ENCODE data around the gene S100A7A. TPM values are rescaled to one million over a fixed set of nuclear protein-coding genes. Genes with fewer than 3 reads are reported as not detected.

S100A7A gene
- total RNA-seq, 1 experiment from 2014 or later = not detected

DNA sequence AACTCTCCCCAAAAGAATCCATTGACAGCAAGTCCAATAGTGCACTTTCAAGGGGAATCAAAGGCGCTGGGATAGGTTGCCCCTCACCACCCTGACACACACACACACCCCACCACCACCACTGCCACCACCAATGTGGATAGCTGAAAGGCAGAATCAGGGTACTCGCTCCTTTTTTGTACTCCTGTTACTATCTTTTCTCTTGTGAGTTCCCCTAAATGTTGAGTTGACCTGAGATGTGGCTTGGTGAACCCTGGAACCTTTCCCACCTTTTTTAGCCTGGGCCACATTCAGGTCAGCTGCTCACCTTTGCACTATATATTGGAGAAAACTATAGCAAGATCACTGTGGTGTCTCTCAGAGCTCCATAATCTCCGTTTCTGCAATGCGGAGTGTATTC, 29.3 kb upstream of the S100A7A start:
- ChIA-PET POLR2A (ENCODE audit: unreplicated experiment) (no interaction called here), CTCF (no interaction called here)
- Histone ChIP-seq H3K4me3 (no peak overlapping the region), H4K20me1 (ENCODE audit: insufficient read depth) (no peaks in the 10 kb centered on the region), H3K4me2 (no peak overlapping the region), H3K9me2 (ENCODE audit: insufficient read depth) (no peaks in the 10 kb centered on the region), H3K9me3 (ENCODE audit: insufficient read depth, low read depth) (no peaks in the 10 kb centered on the region; the same call in 1 of the 2 replicates), H3F3A (ENCODE audit: insufficient read depth, low read depth) (peaks cover 6% of the 10 kb centered on the region; the same call in 1 of the 2 replicates), H3K27me3 (ENCODE audit: insufficient read depth, low read depth) (no peaks in the 10 kb centered on the region), H3K4me1 (replicated peaks; ENCODE audit: insufficient read depth) (peaks cover 28% of the 10 kb centered on the region), H3K79me2 (ENCODE audit: low read depth) (no peaks in the 10 kb centered on the region), H3K36me3 (ENCODE audit: low read depth) (no peaks in the 10 kb centered on the region), H3K27ac (no peak overlapping the region), H2AFZ (no peak overlapping the region)
- no peak for DNase-seq
- intact Hi-C loops (cut with micrococcal nuclease; ENCODE audit: unreplicated experiment) = no loop called here
- no TSS peak for BruUV-seq (replicated peaks)
- TF ChIP-seq EZH2 (IDR thresholded peaks at IDR 0.05; ENCODE audit: low read depth) = no peak
- TF ChIP-seq, protein P1, sequence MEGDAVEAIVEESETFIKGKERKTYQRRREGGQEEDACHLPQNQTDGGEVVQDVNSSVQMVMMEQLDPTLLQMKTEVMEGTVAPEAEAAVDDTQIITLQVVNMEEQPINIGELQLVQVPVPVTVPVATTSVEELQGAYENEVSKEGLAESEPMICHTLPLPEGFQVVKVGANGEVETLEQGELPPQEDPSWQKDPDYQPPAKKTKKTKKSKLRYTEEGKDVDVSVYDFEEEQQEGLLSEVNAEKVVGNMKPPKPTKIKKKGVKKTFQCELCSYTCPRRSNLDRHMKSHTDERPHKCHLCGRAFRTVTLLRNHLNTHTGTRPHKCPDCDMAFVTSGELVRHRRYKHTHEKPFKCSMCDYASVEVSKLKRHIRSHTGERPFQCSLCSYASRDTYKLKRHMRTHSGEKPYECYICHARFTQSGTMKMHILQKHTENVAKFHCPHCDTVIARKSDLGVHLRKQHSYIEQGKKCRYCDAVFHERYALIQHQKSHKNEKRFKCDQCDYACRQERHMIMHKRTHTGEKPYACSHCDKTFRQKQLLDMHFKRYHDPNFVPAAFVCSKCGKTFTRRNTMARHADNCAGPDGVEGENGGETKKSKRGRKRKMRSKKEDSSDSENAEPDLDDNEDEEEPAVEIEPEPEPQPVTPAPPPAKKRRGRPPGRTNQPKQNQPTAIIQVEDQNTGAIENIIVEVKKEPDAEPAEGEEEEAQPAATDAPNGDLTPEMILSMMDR (conservative IDR thresholded peaks at IDR 0.05) = no peak

DNA sequence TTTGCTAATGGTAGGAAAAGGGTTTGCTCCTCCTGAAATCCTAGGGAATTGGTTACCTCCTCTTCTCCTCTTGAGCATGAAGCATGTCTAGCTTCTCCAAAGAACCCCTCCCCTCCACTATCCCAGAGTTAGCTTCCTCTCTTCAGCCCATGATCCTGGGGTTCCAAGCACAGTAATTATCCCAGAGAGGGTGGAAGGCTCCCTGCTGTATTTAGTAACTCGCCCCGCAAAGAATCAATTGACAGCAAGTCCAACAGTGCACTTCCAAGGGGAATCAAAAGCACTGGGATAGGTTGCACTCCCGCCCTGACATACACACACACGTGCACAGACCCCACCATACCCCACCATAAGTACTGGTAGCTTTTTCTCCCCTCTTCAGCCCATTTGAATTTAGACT, 28.5 kb upstream of the S100A7A start:
- no peak for DNase-seq
- Histone ChIP-seq H3K4me3 (no peak overlapping the region), H3F3A (ENCODE audit: insufficient read depth, low read depth) (peaks cover 6% of the 10 kb centered on the region; the same call in 1 of the 2 replicates), H3K36me3 (ENCODE audit: low read depth) (no peaks in the 10 kb centered on the region), H3K9me3 (ENCODE audit: insufficient read depth, low read depth) (no peaks in the 10 kb centered on the region; the same call in 1 of the 2 replicates), H3K27ac (no peak overlapping the region), H3K4me2 (no peak overlapping the region), H4K20me1 (ENCODE audit: insufficient read depth) (no peaks in the 10 kb centered on the region), H3K9me2 (ENCODE audit: insufficient read depth) (no peaks in the 10 kb centered on the region), H3K79me2 (ENCODE audit: low read depth) (no peaks in the 10 kb centered on the region), H3K27me3 (ENCODE audit: insufficient read depth, low read depth) (no peaks in the 10 kb centered on the region), H2AFZ (no peak overlapping the region), H3K4me1 (replicated peaks; ENCODE audit: insufficient read depth) (peaks cover 34% of the 10 kb centered on the region)
- ChIA-PET CTCF (no interaction called here), POLR2A (ENCODE audit: unreplicated experiment) (no interaction called here)
- BruUV-seq (replicated peaks) = no TSS peak
- TF ChIP-seq, protein P1 (conservative IDR thresholded peaks at IDR 0.05) = no peak
- TF ChIP-seq EZH2 (IDR thresholded peaks at IDR 0.05; ENCODE audit: low read depth) = no peak
- intact Hi-C loops (cut with micrococcal nuclease; ENCODE audit: unreplicated experiment) = no loop called here

DNA sequence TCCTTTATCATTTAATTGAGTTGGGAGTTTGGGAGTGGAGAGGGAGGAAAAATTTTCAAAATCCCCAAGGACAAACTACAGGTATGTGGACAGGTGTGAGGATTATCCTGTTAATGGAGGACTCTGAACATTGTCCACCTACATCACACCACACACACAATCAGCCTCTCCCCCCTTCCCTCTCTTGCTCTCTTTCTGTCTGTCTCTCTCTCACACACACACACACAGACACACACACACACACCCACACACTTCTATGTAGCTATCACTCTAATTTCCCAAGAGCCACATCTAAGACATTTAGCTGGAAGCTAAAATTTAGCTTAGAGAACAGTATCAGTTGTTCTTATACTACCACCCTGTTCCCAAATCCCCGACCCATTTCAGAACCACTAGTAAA, 26.9 kb upstream of the S100A7A start:
- Histone ChIP-seq H3K27ac (no peak overlapping the region), H3K9me3 (ENCODE audit: insufficient read depth, low read depth) (no peaks in the 10 kb centered on the region), H3F3A (ENCODE audit: insufficient read depth, low read depth) (peaks cover 6% of the 10 kb centered on the region; the same call in 1 of the 2 replicates), H3K79me2 (ENCODE audit: low read depth) (no peaks in the 10 kb centered on the region), H3K4me3 (no peak overlapping the region), H3K4me2 (peak overlapping the region; percentile 64; the same call in 1 of the 2 replicates), H3K4me1 (replicated peaks; ENCODE audit: insufficient read depth) (peaks cover 47% of the 10 kb centered on the region), H3K36me3 (ENCODE audit: low read depth) (no peaks in the 10 kb centered on the region), H3K9me2 (ENCODE audit: insufficient read depth) (no peaks in the 10 kb centered on the region), H3K27me3 (ENCODE audit: insufficient read depth, low read depth) (no peaks in the 10 kb centered on the region), H2AFZ (no peak overlapping the region), H4K20me1 (ENCODE audit: insufficient read depth) (no peaks in the 10 kb centered on the region)
- ChIA-PET CTCF (no interaction called here), POLR2A (ENCODE audit: unreplicated experiment) (no interaction called here)
- no TSS peak for BruUV-seq (replicated peaks)
- intact Hi-C loops (cut with micrococcal nuclease; ENCODE audit: unreplicated experiment) = no loop called here
- TF ChIP-seq, protein P1 (conservative IDR thresholded peaks at IDR 0.05) = no peak
- no peak for TF ChIP-seq EZH2 (IDR thresholded peaks at IDR 0.05; ENCODE audit: low read depth)
- DNase-seq = no peak

Data from PC-9 (cell line).